Upper lobe of left lung (tissue), 4 donors: ENCODE results near the gene ACY1.

Source experiments
- CTCF ChIP-seq, 6 experiments: fragments of 450-650 bp in 4 of 6; fragments of 200-600 bp in 2 of 6; sonication (generic) in 2 of 6; IDR thresholded peaks; one replicate each; pipeline ENCODE4 v1.5.1; 2016 to 2019; ENCODE audit warnings: antibody characterized with exemption in 6 of 6
- EP300 ChIP-seq, 4 donors: sonication (generic); formaldehyde crosslinking; IDR thresholded peaks; one replicate each; pipeline ENCODE4 v1.5.1; 2017; ENCODE audit warnings: antibody characterized with exemption in 4 of 4, control low read depth in 2 of 4
- POLR2A ChIP-seq, 4 donors: fragments of 450-650 bp; IDR thresholded peaks; one replicate each; pipeline ENCODE4 v1.5.1; 2016 to 2017; ENCODE audit warnings: antibody characterized with exemption in 4 of 4, mild to moderate bottlenecking in 2 of 4
- POLR2AphosphoS5 ChIP-seq, 2 donors: sonication (generic); formaldehyde crosslinking; IDR thresholded peaks; one replicate each; pipeline ENCODE4 v1.5.1; 2017; ENCODE audit warnings: antibody characterized with exemption in 2 of 2

DNA sequence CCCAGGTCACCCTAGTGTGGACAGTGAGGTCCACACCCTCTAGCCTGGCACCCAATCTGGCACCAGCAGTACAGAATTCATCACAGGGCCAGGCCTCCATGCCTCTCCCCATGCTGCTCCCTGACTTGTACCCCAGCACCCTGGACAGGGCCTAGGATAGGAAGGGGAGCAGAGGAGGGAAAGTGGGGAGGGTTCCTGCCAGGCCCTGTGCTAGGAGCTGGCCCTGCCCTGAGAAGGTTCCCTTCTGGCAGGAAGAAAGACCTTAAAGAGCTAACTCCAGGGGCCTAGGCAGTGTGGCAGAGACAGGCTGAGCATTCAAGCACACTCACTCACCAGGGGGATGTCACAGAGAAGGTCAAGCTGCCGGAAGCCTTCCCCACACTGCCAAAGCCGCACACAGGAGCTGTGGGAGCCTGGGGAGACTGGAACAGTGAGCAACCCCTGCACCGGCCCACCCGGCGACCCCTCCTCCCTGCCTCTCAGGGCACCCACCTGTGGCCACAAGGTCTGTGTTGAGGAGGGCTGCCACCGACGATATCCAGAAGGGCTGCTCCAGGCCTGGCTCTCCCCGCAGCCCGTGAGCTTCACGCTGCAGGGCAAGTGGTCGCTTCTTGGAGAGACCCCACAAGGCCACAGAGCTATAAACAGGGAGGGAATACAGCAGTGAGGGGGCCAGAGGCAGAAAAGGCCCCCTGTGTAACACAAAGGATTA lies 49.0 kb upstream of the ACY1 start:
- TF ChIP-seq POLR2A (IDR thresholded peaks at IDR 0.05) = no peak
- no peak for TF ChIP-seq CTCF (IDR thresholded peaks at IDR 0.05)
- TF ChIP-seq POLR2AphosphoS5 (IDR thresholded peaks at IDR 0.05) = no peak
- no peak for TF ChIP-seq EP300 (IDR thresholded peaks at IDR 0.05)
